Embryonic facial prominence (tissue), 1 donor: Measurements from ENCODE around the gene MRGPRE.

ENCODE experiments used
- DNase-seq: peaks from one replicate; pipeline ENCODE4 v3.0.0-alpha.2; 2016; ENCODE audit errors: extremely low spot score

The MRGPRE gene

DNA sequence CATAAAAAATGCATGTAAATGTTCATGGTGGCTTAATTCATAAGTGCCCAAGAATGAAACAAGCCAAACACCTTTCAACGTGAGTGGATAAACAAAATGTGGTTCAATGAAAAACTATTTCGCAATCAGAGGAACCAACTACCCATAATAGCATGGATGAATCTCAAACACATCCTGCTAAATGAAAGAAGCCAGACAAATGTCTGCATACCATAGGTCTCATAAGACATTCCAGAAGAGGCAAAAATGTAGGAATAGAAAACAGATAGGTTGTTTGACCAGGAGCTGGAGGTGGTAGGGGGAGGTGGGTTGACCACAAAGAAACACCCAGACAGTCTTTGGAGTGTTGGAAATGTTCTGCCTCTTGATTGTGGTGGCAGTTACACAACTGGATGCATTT, 53.9 kb downstream of the MRGPRE start:
- DNase-seq: no peak

- no peak for DNase-seq
Measured at GRCh38 chr11:3177931-3178330, 54.3 kb downstream of the MRGPRE start.
